WTC11 (cell line): ENCODE data around the gene FBXO24. TPM values are rescaled to one million over a fixed set of nuclear protein-coding genes. Genes with fewer than 3 reads are reported as not detected.

Experiments used
- ATAC-seq: fragments of 200-7000 bp; cut with Tn5 transposase; 2 replicates; pipeline ENCODE4 v1.10.0; 2021; ENCODE audit warnings: mild to moderate bottlenecking, moderate library complexity
- CTCF ChIA-PET: fragments of 300-600 bp; sonication (Branson Sonifier 250); formaldehyde crosslinking; loops from one replicate; lab custom pipeline; 2021; ENCODE audit warnings: antibody characterized with exemption; lab: Charles Lee
- POLR2A ChIA-PET: fragments of 350-600 bp; sonication (Branson Sonifier 250); formaldehyde crosslinking; loops from one replicate; lab custom pipeline; 2021; ENCODE audit warnings: antibody characterized with exemption; lab: Charles Lee
- DNase-seq: peaks from one replicate; pipeline ENCODE4 v3.0.0; 2021; ENCODE audit warnings: low spot score
- H3K27ac Mint-ChIP-seq: 2 replicates; pipeline ENCODE4 v1.8.0; 2021; ENCODE audit warnings: mixed read lengths
- H3K27me3 Mint-ChIP-seq: 2 replicates; pipeline ENCODE4 v1.8.0; 2021; ENCODE audit warnings: low read depth, mild to moderate bottlenecking, moderate library complexity, mixed read lengths
- H3K36me3 Mint-ChIP-seq: 2 replicates; pipeline ENCODE4 v1.8.0; 2021; ENCODE audit warnings: mixed read lengths
- H3K4me1 Mint-ChIP-seq: 2 replicates; pipeline ENCODE4 v1.8.0; 2022; ENCODE audit warnings: mixed read lengths
- H3K4me3 Mint-ChIP-seq: 2 replicates; pipeline ENCODE4 v1.8.0; 2021; ENCODE audit warnings: mild to moderate bottlenecking, moderate library complexity, mixed read lengths
- H3K9me3 Mint-ChIP-seq: 2 replicates; pipeline ENCODE4 v1.8.0; 2021; ENCODE audit warnings: mixed read lengths
- ELF4 ChIP-seq: sonication (generic); formaldehyde crosslinking; IDR thresholded peaks from 2 replicates; pipeline ENCODE4 v1.8.1; 2022; ENCODE audit warnings: low read depth, mild to moderate bottlenecking, moderate library complexity, missing genetic modification reagents
- NR2C2 ChIP-seq: sonication (generic); formaldehyde crosslinking; IDR thresholded peaks from 2 replicates; pipeline ENCODE4 v1.8.0; 2022; ENCODE audit warnings: mild to moderate bottlenecking, missing genetic modification reagents
- OVOL2 ChIP-seq: fragments of 250-450 bp; sonication (Bioruptor Pico); IDR thresholded peaks from 2 replicates; pipeline ENCODE4 v1.9.0; 2021; ENCODE audit warnings: mild to moderate bottlenecking, borderline replicate concordance
- TCF7 ChIP-seq: sonication (generic); formaldehyde crosslinking; IDR thresholded peaks from 2 replicates; pipeline ENCODE4 v1.8.0; 2022; ENCODE audit warnings: mild to moderate bottlenecking, low read depth, missing genetic modification reagents, moderate library complexity
- TEAD1 ChIP-seq: sonication (generic); formaldehyde crosslinking; IDR thresholded peaks from 2 replicates; pipeline ENCODE4 v1.8.0; 2022; ENCODE audit warnings: mild to moderate bottlenecking, missing genetic modification reagents
- total RNA-seq: library from RNA; stranded (reverse); gene quantifications from 3 replicates; pipeline ENCODE4 v1.2.3, GENCODE V29; 2021
- TF ChIP-seq, protein P1 (sequence below): sonication (generic); formaldehyde crosslinking; IDR thresholded peaks from 2 replicates; pipeline ENCODE4 v1.8.1; 2023; ENCODE audit warnings: mild to moderate bottlenecking, missing genetic modification reagents
- TF ChIP-seq, protein P2 (sequence below): fragments of 250-450 bp; sonication (Bioruptor Pico); IDR thresholded peaks from 2 replicates; pipeline ENCODE4 v1.9.0; 2021; ENCODE audit warnings: mild to moderate bottlenecking, borderline replicate concordance
- TF ChIP-seq, protein P3 (sequence below): sonication (generic); formaldehyde crosslinking; conservative IDR thresholded peaks from 2 replicates; pipeline ENCODE4 v1.8.1; 2023; ENCODE audit warnings: mild to moderate bottlenecking, low read depth, missing genetic modification reagents, moderate library complexity
- TF ChIP-seq, protein P4 (sequence below): fragments of 200-600 bp; IDR thresholded peaks from 2 replicates; pipeline ENCODE4 v1.8.0; 2022; ENCODE audit warnings: antibody characterized with exemption

FBXO24 gene
- total RNA-seq, 1 experiment from 2014 or later, result 0.70 TPM

DNA sequence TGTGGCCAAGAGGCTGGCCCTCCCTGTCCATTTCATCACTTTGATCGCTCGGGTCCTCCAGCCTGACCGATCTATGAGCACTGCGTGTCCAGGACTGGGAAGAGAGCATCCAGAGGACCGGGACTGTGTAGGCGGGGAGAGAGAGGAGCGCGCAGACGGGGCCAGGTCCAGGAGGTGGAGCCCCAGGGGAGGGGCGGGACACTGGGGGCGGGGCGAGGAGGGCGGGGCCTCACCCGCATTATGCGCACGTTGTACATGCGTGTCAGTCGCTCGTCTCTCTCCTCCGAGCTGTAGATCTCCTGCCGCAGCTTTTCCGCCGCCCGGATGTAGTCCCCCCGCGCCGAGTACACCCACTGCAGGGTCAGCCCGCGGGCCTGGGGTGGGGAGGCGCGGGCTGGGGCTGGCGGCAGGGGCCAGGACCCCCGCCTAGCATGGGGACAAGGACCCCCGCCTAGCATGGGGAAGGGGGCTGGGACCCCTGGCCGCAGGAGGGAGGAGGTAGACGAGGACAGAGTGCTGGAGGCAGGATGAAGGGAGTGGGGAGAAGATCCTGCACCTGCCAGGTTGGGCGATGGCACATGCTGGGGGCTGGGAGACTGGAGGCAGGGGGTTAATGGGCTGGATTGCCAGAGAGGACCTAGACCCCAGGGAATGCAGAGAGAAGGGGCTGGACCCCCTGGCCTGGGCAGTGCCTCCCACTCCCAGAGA, 40.6 kb downstream of the FBXO24 start (continued):
- TF ChIP-seq, protein P1, sequence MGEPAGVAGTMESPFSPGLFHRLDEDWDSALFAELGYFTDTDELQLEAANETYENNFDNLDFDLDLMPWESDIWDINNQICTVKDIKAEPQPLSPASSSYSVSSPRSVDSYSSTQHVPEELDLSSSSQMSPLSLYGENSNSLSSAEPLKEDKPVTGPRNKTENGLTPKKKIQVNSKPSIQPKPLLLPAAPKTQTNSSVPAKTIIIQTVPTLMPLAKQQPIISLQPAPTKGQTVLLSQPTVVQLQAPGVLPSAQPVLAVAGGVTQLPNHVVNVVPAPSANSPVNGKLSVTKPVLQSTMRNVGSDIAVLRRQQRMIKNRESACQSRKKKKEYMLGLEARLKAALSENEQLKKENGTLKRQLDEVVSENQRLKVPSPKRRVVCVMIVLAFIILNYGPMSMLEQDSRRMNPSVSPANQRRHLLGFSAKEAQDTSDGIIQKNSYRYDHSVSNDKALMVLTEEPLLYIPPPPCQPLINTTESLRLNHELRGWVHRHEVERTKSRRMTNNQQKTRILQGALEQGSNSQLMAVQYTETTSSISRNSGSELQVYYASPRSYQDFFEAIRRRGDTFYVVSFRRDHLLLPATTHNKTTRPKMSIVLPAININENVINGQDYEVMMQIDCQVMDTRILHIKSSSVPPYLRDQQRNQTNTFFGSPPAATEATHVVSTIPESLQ (CRISPR knock-in tag), result no peak
- TF ChIP-seq, protein P2, sequence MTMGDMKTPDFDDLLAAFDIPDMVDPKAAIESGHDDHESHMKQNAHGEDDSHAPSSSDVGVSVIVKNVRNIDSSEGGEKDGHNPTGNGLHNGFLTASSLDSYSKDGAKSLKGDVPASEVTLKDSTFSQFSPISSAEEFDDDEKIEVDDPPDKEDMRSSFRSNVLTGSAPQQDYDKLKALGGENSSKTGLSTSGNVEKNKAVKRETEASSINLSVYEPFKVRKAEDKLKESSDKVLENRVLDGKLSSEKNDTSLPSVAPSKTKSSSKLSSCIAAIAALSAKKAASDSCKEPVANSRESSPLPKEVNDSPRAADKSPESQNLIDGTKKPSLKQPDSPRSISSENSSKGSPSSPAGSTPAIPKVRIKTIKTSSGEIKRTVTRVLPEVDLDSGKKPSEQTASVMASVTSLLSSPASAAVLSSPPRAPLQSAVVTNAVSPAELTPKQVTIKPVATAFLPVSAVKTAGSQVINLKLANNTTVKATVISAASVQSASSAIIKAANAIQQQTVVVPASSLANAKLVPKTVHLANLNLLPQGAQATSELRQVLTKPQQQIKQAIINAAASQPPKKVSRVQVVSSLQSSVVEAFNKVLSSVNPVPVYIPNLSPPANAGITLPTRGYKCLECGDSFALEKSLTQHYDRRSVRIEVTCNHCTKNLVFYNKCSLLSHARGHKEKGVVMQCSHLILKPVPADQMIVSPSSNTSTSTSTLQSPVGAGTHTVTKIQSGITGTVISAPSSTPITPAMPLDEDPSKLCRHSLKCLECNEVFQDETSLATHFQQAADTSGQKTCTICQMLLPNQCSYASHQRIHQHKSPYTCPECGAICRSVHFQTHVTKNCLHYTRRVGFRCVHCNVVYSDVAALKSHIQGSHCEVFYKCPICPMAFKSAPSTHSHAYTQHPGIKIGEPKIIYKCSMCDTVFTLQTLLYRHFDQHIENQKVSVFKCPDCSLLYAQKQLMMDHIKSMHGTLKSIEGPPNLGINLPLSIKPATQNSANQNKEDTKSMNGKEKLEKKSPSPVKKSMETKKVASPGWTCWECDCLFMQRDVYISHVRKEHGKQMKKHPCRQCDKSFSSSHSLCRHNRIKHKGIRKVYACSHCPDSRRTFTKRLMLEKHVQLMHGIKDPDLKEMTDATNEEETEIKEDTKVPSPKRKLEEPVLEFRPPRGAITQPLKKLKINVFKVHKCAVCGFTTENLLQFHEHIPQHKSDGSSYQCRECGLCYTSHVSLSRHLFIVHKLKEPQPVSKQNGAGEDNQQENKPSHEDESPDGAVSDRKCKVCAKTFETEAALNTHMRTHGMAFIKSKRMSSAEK (CRISPR knock-in tag), result no peak
- TF ChIP-seq TEAD1 (CRISPR knock-in tag) (no peak), OVOL2 (CRISPR knock-in tag) (no peak), TCF7 (CRISPR knock-in tag) (no peak)

DNA sequence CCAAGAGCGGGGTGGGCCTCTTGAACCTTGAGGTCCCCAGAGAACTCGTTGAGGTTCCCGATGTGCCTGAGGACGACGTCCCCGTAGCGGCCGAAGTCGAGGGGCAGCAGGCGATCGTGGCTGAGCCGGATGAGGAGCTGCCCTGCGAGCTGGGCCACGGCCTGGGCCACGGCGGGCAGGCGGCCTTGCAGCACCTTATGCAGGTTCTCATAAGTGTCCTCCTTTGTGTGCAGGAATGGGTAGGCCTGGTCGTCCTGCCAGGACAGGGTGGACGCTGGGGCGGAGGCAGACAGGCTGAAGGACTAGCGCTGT, 41.1 kb downstream of the FBXO24 start:
- H3K4me3 Mint-ChIP-seq, result peak overlapping the region; percentile 31; the same call in 1 of the 2 replicates
- ChIA-PET POLR2A (no interaction called here), CTCF (interaction anchor here (0.5 to 2.6 kb wide), 4 partner anchors 14 to 78 kb away, joined by 3 to 37 read pairs (median 10); partner anchors contain the start of genes MOSPD3 and POP7)
- no peak overlapping the region for H3K27ac Mint-ChIP-seq
- peaks cover 27% of the 10 kb centered on the region for H3K27me3 Mint-ChIP-seq
- no peak for TF ChIP-seq ELF4 (CRISPR knock-in tag)
- TF ChIP-seq, protein P3, sequence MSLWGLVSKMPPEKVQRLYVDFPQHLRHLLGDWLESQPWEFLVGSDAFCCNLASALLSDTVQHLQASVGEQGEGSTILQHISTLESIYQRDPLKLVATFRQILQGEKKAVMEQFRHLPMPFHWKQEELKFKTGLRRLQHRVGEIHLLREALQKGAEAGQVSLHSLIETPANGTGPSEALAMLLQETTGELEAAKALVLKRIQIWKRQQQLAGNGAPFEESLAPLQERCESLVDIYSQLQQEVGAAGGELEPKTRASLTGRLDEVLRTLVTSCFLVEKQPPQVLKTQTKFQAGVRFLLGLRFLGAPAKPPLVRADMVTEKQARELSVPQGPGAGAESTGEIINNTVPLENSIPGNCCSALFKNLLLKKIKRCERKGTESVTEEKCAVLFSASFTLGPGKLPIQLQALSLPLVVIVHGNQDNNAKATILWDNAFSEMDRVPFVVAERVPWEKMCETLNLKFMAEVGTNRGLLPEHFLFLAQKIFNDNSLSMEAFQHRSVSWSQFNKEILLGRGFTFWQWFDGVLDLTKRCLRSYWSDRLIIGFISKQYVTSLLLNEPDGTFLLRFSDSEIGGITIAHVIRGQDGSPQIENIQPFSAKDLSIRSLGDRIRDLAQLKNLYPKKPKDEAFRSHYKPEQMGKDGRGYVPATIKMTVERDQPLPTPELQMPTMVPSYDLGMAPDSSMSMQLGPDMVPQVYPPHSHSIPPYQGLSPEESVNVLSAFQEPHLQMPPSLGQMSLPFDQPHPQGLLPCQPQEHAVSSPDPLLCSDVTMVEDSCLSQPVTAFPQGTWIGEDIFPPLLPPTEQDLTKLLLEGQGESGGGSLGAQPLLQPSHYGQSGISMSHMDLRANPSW (CRISPR knock-in tag), result no peak
- no peaks in the 10 kb centered on the region for H3K36me3 Mint-ChIP-seq
- no peak for ATAC-seq
- no peak for DNase-seq
- H3K9me3 Mint-ChIP-seq, result no peaks in the 10 kb centered on the region
- peaks cover 7% of the 10 kb centered on the region for H3K4me1 Mint-ChIP-seq

DNA sequence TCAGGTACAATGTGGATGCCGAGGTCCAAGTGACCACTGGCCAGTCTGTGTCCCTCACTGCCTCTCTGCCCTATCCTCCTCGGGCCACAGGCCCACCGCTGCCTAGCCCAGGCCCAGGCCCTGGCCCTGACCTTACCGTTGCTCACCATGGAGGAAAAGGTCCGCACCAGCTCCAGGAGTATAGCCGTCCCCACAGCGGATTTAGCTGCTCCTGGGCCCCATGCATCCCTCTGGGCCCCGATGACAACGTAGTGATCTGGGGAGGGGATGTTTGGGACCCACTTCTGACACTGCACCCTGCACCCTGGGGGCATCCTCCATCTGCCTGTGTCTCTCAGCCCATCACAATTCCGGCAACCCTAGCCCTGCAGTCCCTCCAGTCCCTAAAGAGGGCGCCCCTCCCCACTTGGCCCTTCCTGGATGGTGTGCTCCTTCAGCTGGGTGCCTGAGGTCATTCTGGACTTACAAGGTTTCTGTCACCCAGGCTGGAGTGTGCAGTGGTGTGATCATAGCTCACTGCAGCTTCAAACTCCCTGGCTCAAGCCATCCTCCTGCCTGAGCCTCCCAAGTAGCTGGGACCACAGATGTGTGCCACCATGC, 43.1 kb downstream of the FBXO24 start:
- DNase-seq (peak; percentile 87), ATAC-seq (peak; percentile 67)
- Mint-ChIP-seq H3K36me3 (no peaks in the 10 kb centered on the region), H3K27ac (no peak overlapping the region), H3K4me1 (peaks cover 6% of the 10 kb centered on the region), H3K4me3 (no peak overlapping the region), H3K27me3 (peaks cover 46% of the 10 kb centered on the region), H3K9me3 (no peaks in the 10 kb centered on the region)
- TF ChIP-seq, protein P4, sequence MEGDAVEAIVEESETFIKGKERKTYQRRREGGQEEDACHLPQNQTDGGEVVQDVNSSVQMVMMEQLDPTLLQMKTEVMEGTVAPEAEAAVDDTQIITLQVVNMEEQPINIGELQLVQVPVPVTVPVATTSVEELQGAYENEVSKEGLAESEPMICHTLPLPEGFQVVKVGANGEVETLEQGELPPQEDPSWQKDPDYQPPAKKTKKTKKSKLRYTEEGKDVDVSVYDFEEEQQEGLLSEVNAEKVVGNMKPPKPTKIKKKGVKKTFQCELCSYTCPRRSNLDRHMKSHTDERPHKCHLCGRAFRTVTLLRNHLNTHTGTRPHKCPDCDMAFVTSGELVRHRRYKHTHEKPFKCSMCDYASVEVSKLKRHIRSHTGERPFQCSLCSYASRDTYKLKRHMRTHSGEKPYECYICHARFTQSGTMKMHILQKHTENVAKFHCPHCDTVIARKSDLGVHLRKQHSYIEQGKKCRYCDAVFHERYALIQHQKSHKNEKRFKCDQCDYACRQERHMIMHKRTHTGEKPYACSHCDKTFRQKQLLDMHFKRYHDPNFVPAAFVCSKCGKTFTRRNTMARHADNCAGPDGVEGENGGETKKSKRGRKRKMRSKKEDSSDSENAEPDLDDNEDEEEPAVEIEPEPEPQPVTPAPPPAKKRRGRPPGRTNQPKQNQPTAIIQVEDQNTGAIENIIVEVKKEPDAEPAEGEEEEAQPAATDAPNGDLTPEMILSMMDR, result peak; percentile 42; the same call in 1 of the 2 replicates
- no peak for TF ChIP-seq NR2C2 (CRISPR knock-in tag)
- CTCF ChIA-PET, result interaction anchor here (0.6 to 2.8 kb wide), 30 partner anchors 9 to 174 kb away, joined by 3 to 33 read pairs (median 5); partner anchors contain the start of genes ACTL6B, AGFG2, FBXO24 and GNB2
- POLR2A ChIA-PET, result interaction anchor here (0.5 to 0.8 kb wide), 2 partner anchors 10 to 16 kb away, joined by 4 read pairs; partner anchors contain the start of gene MOSPD3
